Spleen (tissue), 11 donors: ENCODE results near the gene HHLA2. TPM values are rescaled to one million over a fixed set of nuclear protein-coding genes. Genes with fewer than 3 reads are reported as not detected.

Source experiments
- DNase-seq: peaks from one replicate; pipeline ENCODE4 v3.0.0-alpha.2; 2020
- H3K27ac ChIP-seq, 8 donors: fragments of 200-600 bp; sonication (generic) in 7 of 8; 1 replicate in 4 of 8; 2 replicates in 4 of 8; pipeline versions ENCODE4 v1.5.0 to v1.8.0; 2016 to 2021; ENCODE audit warnings: inconsistent platforms in 4 of 8, mild to moderate bottlenecking in 4 of 8, moderate library complexity in 1 of 8
- H3K27me3 ChIP-seq, 7 donors: fragments of 200-600 bp; sonication (generic) in 6 of 7; replicated peaks in 1 of 7; 1 replicate in 4 of 7; 2 replicates in 3 of 7; pipeline versions ENCODE4 v1.5.0 to v1.8.0; 2016 to 2021; ENCODE audit warnings: inconsistent platforms in 3 of 7, mild to moderate bottlenecking in 1 of 7
- H3K36me3 ChIP-seq, 6 donors: fragments of 200-600 bp; sonication (generic) in 5 of 6; 1 replicate in 4 of 6; 2 replicates in 2 of 6; pipeline versions ENCODE4 v1.5.0 to v1.8.0; 2016 to 2021; ENCODE audit warnings: inconsistent platforms in 2 of 6
- H3K4me1 ChIP-seq, 6 donors: fragments of 200-600 bp; sonication (generic) in 5 of 6; 1 replicate in 3 of 6; 2 replicates in 3 of 6; pipeline versions ENCODE4 v1.5.0 to v1.8.0; 2016 to 2021; ENCODE audit warnings: inconsistent platforms in 3 of 6
- H3K4me3 ChIP-seq, 8 donors: fragments of 200-600 bp; sonication (generic) in 7 of 8; 1 replicate in 4 of 8; 2 replicates in 4 of 8; pipeline versions ENCODE4 v1.5.0 to v1.8.0; 2016 to 2021; ENCODE audit warnings: inconsistent platforms in 4 of 8, mild to moderate bottlenecking in 4 of 8, moderate library complexity in 2 of 8
- H3K9me3 ChIP-seq, 8 donors: fragments of 200-600 bp; sonication (generic) in 7 of 8; 1 replicate in 4 of 8; 2 replicates in 4 of 8; pipeline versions ENCODE4 v1.5.0 to v1.8.0; 2016 to 2021; ENCODE audit warnings: inconsistent platforms in 4 of 8
- POLR2A ChIP-seq, 3 donors: fragments of 450-650 bp; IDR thresholded peaks; one replicate each; pipeline ENCODE4 v1.5.1; 2017; ENCODE audit warnings: antibody characterized with exemption in 3 of 3, mild to moderate bottlenecking in 1 of 3
- POLR2AphosphoS5 ChIP-seq, 3 donors: sonication (generic); formaldehyde crosslinking; IDR thresholded peaks; one replicate each; pipeline ENCODE4 v1.5.1; 2017; ENCODE audit warnings: antibody characterized with exemption in 3 of 3
- WGBS, 5 donors: extraction: QIAGEN DNeasy Blood & Tissue Kit in 3 of 5; methylation state at CpG; one replicate each; pipeline versions ENCODE4 v1.1.5 to v1.1.7; 2013 to 2018; 5-methylcytosine and 5-hydroxymethylcytosine counted together
- intact Hi-C: fragments of 100-400 bp; cut with DNase I; formaldehyde crosslinking; loops from one replicate; pipeline ENCODE4 v1.15.0; 2023; ENCODE audit warnings: low total_unique reads
- polyA plus RNA-seq, 3 donors: library from polyadenylated mRNA; stranded (reverse); fragments of 200-250 nt; gene quantifications; one replicate each; pipeline ENCODE4 v1.2.1, GENCODE V29; 2013
- total RNA-seq, 7 donors: library from RNA; depleted of rRNA in 3 of 7; stranded (reverse); fragments of >200 nt in 3 of 7; fragmentation: NEBNext Ultra II Directional in 4 of 7; extraction: Animal tissue kit (Norgen Biotek cat#: 25700) in 4 of 7; gene quantifications; one replicate each; pipeline versions ENCODE4 v1.1.0 to v1.2.1, GENCODE V29; 2016 to 2021
- TF ChIP-seq, protein P1 (sequence below), 11 experiments: fragments of 200-600 bp in 7 of 11; fragments of 450-650 bp in 4 of 11; sonication (generic) in 4 of 11; IDR thresholded peaks in 8 of 11; conservative IDR thresholded peaks in 3 of 11; 1 replicate in 7 of 11; 2 replicates in 4 of 11; pipeline versions ENCODE4 v1.4.0 to v1.8.0; 2016 to 2021; ENCODE audit warnings: antibody characterized with exemption in 11 of 11, inconsistent platforms in 4 of 11, mild to moderate bottlenecking in 1 of 11
- donor health status: healthy with polysubstance abuse.
- donor health status: DM: no; HTN: no; CAD: no; lungs with moderate emphysema.
- donor health status: DM: no; HTN: no; CAD: no.
- donor health status: Bipolar disorder and iron deficiency.
- donor health status: healthy.
- donor health status: DM: no; HTN: no; CAD: no.
- donor health status: DM: yes; HTN: yes; CAD: no.

HHLA2 gene
- total and polyA plus RNA-seq, 10 donors = 0.09 to 0.43 (median 0.18) TPM; not detected in 4

DNA sequence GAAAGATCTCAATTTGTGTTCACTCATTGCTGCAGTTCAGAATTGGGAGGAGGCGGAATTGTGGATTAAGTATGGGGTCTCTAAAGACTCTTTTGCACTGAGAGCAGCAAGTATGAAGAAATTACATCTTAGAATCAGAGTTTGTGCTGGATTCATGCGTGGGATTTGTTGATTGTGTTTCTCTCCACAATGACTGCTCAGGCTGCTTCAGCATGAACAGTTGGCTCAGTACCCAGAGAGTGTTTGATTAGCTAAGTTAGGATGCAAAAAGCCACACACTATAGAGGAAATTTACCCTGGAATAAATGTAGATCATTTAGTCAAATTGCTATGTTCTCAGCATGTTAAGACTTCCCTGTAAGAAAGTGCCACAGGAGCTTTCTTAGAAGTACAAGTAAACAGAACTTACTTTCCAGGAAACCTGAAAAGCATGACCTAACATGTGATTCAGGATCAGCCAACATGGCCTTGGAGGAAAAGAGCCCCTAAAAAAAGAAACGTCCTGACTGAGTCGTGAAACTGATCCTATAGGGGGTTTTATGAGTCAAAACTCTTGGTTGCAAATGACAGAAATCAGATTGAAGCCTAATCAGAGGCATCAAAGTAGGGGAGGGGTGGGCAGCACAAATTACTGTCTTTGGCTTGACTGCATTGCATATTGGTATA, 32.6 kb downstream of the HHLA2 start:
- intact Hi-C loops = no loop called here
- no peaks in the 10 kb centered on the region for H3K36me3 ChIP-seq
- H3K4me3 ChIP-seq = no peak overlapping the region
- H3K4me1 ChIP-seq = no peaks in the 10 kb centered on the region
- H3K27me3 ChIP-seq = no peaks in the 10 kb centered on the region
- DNase-seq = no peak
- H3K9me3 ChIP-seq = peaks cover 0 to 7% (median 0%) of the 10 kb centered on the region in 8 donors
- no peak overlapping the region for H3K27ac ChIP-seq
- no peak for TF ChIP-seq POLR2A (IDR thresholded peaks at IDR 0.05)
- TF ChIP-seq, protein P1, sequence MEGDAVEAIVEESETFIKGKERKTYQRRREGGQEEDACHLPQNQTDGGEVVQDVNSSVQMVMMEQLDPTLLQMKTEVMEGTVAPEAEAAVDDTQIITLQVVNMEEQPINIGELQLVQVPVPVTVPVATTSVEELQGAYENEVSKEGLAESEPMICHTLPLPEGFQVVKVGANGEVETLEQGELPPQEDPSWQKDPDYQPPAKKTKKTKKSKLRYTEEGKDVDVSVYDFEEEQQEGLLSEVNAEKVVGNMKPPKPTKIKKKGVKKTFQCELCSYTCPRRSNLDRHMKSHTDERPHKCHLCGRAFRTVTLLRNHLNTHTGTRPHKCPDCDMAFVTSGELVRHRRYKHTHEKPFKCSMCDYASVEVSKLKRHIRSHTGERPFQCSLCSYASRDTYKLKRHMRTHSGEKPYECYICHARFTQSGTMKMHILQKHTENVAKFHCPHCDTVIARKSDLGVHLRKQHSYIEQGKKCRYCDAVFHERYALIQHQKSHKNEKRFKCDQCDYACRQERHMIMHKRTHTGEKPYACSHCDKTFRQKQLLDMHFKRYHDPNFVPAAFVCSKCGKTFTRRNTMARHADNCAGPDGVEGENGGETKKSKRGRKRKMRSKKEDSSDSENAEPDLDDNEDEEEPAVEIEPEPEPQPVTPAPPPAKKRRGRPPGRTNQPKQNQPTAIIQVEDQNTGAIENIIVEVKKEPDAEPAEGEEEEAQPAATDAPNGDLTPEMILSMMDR (IDR thresholded peaks at IDR 0.05 in 8 of 11, conservative IDR thresholded peaks at IDR 0.05 in 3 of 11) = no peak
- TF ChIP-seq POLR2AphosphoS5 (IDR thresholded peaks at IDR 0.05) = no peak
- WGBS, 5 donors = 48 to 57% (median 53%) methylated on average over 4 of the region's 4 CpGs

DNA sequence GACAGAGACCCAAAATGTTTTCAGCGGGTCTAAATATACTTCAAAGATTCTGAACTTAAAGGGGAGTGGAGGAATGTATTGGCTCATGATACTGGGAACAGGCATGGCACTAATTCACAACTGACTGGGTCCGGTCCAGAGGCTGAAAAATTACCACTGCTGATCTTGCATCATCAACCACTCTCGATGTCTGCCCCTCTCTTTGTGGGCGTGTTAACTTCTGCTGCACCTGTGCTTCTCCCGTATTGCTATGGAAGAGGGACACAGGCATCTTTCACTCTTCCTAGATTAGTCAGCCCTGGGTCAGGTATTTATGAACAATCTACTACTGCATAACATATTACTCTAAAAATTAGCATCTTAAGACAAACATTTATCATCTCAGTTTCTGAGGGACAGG, 33.2 kb downstream of the HHLA2 start:
- Histone ChIP-seq H3K27me3 (no peaks in the 10 kb centered on the region), H3K4me3 (no peak overlapping the region), H3K9me3 (peaks cover 0 to 7% (median 0%) of the 10 kb centered on the region in 8 donors), H3K27ac (no peak overlapping the region), H3K36me3 (no peaks in the 10 kb centered on the region), H3K4me1 (no peaks in the 10 kb centered on the region)
- 82 to 92% (median 86%) methylated on average over 5 of the region's 5 CpGs for WGBS, 5 donors
- intact Hi-C loops = no loop called here
- TF ChIP-seq, protein P1 (IDR thresholded peaks at IDR 0.05 in 8 of 11, conservative IDR thresholded peaks at IDR 0.05 in 3 of 11) = no peak
- TF ChIP-seq POLR2A (IDR thresholded peaks at IDR 0.05) = no peak
- TF ChIP-seq POLR2AphosphoS5 (IDR thresholded peaks at IDR 0.05) = no peak
- DNase-seq = no peak

DNA sequence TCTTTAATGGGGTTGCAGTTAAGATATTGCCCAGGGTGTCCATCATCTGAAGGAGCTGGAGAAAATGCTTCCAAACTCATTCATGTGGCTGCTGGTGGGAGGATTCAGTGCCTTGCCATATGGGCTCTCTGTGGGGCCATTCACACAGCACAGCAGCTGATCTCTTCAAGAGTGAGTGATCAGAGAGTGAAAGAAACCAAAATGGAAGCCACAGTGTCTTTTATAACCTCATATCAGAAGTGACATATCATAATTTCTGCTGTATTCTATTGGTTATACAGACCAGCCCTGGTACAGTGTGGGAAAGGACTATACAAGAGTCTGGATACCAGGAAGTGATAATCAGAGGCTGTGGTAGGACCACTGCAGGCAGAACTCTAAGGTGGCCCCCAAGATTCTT, 33.6 kb downstream of the HHLA2 start:
- intact Hi-C loops = no loop called here
- Histone ChIP-seq H3K9me3 (peaks cover 0 to 7% (median 0%) of the 10 kb centered on the region in 8 donors), H3K4me3 (no peak overlapping the region), H3K27ac (no peak overlapping the region), H3K36me3 (no peaks in the 10 kb centered on the region), H3K4me1 (no peaks in the 10 kb centered on the region), H3K27me3 (no peaks in the 10 kb centered on the region)
- TF ChIP-seq POLR2A (IDR thresholded peaks at IDR 0.05) = no peak
- TF ChIP-seq POLR2AphosphoS5 (IDR thresholded peaks at IDR 0.05) = no peak
- TF ChIP-seq, protein P1 (IDR thresholded peaks at IDR 0.05 in 8 of 11, conservative IDR thresholded peaks at IDR 0.05 in 3 of 11) = no peak
- DNase-seq = no peak

DNA sequence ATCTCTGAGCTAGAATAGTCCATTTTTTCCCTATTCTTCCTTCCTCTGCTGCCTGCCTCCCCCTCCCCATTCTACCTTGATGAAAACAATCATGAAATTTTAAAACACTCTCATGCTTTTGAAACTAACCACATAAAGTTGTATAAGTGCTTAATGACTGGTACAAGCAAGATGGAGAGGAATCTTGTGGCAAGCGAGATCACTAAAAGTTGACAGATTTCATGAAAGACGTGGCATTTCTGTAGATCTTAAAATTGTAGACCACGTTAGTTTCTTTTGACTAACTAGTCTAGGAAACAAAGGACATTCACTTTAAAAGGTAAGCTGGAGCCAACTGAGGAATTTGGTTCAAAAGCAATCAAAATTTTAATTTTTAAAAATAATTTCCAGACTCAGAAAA, 35.4 kb downstream of the HHLA2 start:
- Histone ChIP-seq H3K27me3 (no peaks in the 10 kb centered on the region), H3K4me1 (no peaks in the 10 kb centered on the region), H3K27ac (no peak overlapping the region), H3K4me3 (no peak overlapping the region), H3K36me3 (no peaks in the 10 kb centered on the region), H3K9me3 (no peaks in the 10 kb centered on the region)
- no peak for DNase-seq
- TF ChIP-seq, protein P1 (IDR thresholded peaks at IDR 0.05 in 8 of 11, conservative IDR thresholded peaks at IDR 0.05 in 3 of 11) = no peak
- TF ChIP-seq POLR2A (IDR thresholded peaks at IDR 0.05) (no peak), POLR2AphosphoS5 (IDR thresholded peaks at IDR 0.05) (no peak)
- 88 to 95% (median 94%) methylated on average over 3 of the region's 3 CpGs for WGBS, 5 donors
- intact Hi-C loops = no loop called here
